ENCODE results near the gene DHCR7.

DHCR7 gene

DNA sequence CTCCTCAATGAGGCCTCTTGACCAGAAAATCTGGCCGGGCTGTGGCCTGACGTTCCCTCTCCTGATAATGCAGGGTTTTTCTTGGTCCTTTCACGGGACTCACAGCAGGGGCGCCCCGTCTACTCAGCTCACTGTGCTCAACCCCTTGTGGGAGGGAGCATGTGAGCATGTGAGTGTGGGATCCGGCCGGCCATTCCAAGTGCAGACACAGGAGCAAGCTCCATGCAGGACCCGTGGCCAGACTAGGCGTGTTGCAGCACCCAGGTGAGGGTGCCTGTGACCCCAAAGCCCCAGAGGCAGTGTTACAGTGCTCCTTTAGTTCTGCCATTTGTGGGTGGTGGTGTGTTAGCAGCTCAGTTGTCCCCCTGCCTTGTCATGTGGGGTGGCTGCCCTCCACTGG lies 18.0 kb downstream of the DHCR7 start:
- POLR2A ChIA-PET (ENCODE audit: low non-redundant PET), result no interaction called here
- TF ChIP-seq, protein P1, sequence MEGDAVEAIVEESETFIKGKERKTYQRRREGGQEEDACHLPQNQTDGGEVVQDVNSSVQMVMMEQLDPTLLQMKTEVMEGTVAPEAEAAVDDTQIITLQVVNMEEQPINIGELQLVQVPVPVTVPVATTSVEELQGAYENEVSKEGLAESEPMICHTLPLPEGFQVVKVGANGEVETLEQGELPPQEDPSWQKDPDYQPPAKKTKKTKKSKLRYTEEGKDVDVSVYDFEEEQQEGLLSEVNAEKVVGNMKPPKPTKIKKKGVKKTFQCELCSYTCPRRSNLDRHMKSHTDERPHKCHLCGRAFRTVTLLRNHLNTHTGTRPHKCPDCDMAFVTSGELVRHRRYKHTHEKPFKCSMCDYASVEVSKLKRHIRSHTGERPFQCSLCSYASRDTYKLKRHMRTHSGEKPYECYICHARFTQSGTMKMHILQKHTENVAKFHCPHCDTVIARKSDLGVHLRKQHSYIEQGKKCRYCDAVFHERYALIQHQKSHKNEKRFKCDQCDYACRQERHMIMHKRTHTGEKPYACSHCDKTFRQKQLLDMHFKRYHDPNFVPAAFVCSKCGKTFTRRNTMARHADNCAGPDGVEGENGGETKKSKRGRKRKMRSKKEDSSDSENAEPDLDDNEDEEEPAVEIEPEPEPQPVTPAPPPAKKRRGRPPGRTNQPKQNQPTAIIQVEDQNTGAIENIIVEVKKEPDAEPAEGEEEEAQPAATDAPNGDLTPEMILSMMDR (conservative IDR thresholded peaks at IDR 0.05; ENCODE audit: low read depth), result no peak
- no peak overlapping the region for H3K27ac ChIP-seq
- DNase-seq (ENCODE audit: low spot score), result no peak
- CTCF ChIA-PET, result interaction anchor here (0.7 kb wide), 1 partner anchor 39 kb away, joined by 5 read pairs; no protein-coding TSS in a partner anchor

DNA sequence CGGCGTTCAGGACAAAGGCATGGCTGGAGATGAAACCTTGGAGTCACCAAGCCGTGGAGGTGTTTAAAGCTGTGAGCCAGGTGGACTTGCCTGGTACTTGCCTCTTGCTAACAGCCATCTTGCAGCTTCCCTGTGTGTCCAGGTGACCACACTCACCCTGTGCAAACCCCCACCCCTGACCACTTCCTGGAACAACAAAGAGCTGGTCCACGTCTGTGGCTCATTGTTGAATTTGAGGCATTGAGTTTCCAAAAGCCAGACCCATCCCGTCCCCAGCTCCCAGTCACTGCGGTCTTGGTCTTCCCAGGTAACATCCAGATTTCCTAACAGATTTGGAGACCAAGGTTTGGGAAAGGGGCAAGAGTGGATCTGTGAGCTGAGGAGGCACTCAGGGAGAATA lies 18.5 kb downstream of the DHCR7 start:
- TF ChIP-seq, protein P1 (conservative IDR thresholded peaks at IDR 0.05; ENCODE audit: low read depth), result no peak
- DNase-seq (ENCODE audit: low spot score), result no peak
- POLR2A ChIA-PET (ENCODE audit: low non-redundant PET), result no interaction called here
- CTCF ChIA-PET, result no interaction called here
- no peak overlapping the region for H3K27ac ChIP-seq

DNA sequence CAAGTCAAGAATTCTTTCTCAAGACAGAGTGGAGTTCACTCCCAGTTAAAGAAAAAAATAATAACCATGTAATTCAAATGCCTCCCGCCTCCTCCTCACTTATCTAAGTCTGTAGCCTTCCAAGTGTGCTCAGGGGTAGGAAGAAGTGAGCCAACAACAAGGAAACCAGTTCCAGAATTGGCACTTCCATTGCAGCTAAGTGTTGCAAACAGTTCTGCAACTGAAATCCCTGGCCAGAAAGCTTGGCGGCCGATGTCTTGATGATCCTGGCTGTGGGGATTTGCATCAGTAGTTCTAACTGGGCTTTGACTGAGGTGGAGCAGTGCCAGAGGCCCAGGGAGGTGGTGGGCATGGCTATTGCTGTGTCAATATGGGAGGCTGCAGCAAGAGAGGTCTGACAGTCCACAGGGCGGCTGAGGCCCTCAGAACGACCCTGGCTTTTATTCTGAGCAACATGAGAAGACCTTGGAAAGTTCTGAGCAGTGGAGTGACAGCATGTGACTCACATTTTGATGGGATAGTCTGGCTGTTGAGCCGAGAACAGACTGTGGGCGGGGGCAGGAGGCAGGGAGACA lies 19.2 kb downstream of the DHCR7 start:
- POLR2A ChIA-PET (ENCODE audit: low non-redundant PET), result no interaction called here
- TF ChIP-seq, protein P1 (conservative IDR thresholded peaks at IDR 0.05; ENCODE audit: low read depth), result no peak
- DNase-seq (ENCODE audit: low spot score), result no peak
- H3K27ac ChIP-seq, result peak overlapping the region; percentile 30; the same call in 1 of the 2 replicates
- CTCF ChIA-PET, result no interaction called here

DNA sequence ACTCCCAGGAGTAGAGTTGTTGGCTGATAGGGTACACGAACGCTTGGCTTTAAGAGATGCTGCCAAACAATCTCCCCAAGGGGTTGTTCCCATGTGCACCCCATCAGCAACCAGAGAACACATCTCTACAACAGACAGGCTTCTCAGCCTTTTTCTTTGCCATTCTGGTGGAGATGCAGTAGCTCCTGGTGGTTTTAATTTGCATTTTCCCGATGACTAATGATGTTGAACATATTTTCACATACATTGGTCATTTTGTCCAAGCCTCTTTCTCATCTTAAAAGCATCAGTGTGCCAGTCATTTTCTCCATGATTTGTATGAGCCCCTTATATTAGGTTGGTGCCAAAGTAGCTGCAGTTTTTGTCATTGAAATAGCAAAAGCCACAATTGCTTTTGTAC lies 21.8 kb downstream of the DHCR7 start:
- TF ChIP-seq, protein P1 (conservative IDR thresholded peaks at IDR 0.05; ENCODE audit: low read depth), result no peak
- no peak for DNase-seq (ENCODE audit: low spot score)
- H3K27ac ChIP-seq, result peak overlapping the region; percentile 67
- POLR2A ChIA-PET (ENCODE audit: low non-redundant PET), result no interaction called here
- CTCF ChIA-PET, result interaction anchor here (1.0 kb wide), 1 partner anchor 11 kb away, joined by 4 read pairs; no protein-coding TSS in a partner anchor

DNA sequence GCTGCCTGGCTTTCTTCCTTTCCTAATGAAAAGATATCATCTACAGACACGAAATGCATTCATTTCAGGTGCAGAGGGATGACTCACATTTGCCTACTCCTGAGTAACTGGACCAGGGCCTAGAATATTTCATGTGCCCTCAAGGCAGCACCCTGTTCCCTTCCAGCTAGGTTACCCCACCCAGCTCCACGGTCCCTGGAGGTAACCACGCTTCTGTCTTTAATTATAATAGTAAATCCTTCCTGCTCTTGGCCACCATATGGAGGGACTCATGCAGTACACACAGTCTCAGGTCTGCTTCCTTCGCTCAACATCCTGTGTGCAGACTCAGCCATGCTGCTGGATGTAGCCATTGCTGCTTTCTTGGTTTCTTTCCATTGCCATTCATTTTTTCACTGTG lies 22.3 kb downstream of the DHCR7 start:
- H3K27ac ChIP-seq, result peak overlapping the region; percentile 67
- TF ChIP-seq, protein P1 (conservative IDR thresholded peaks at IDR 0.05; ENCODE audit: low read depth), result no peak
- POLR2A ChIA-PET (ENCODE audit: low non-redundant PET), result no interaction called here
- CTCF ChIA-PET, result interaction anchor here (1.0 kb wide), 1 partner anchor 11 kb away, joined by 4 read pairs; no protein-coding TSS in a partner anchor
- peak; percentile 75 for DNase-seq (ENCODE audit: low spot score)

DNA sequence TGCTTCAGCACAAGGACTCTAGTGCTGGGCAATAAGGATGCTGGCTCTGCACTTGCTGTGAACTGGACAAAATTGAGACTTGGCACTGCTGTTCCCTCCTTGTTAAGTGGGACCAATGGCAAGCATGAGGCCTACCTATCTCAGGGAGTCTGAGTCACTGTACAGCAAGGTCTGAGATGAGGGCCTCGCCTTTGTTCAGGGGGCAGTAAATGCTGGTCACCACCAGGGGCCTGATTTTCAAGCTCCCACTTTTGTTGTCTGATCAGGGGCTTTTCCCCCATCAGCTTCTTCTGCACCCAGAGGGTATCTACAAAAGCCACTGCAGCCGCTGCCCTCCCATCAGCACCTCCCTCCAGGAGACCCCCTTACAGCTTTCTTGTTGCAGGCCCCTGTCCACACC lies 22.8 kb downstream of the DHCR7 start:
- H3K27ac ChIP-seq, result peak overlapping the region; percentile 67
- TF ChIP-seq, protein P1 (conservative IDR thresholded peaks at IDR 0.05; ENCODE audit: low read depth), result no peak
- POLR2A ChIA-PET (ENCODE audit: low non-redundant PET), result no interaction called here
- no peak for DNase-seq (ENCODE audit: low spot score)
- CTCF ChIA-PET, result no interaction called here
